Measurements from ENCODE around the gene FAM149B1. TPM values are rescaled to one million over a fixed set of nuclear protein-coding genes. Genes with fewer than 3 reads are reported as not detected.
A peak's percentile ranks its signal among the peaks of the same experiment; 100 is the strongest.

Gene FAM149B1
- total RNA-seq, result 30.1 and 33.7 TPM in 2 replicates

DNA sequence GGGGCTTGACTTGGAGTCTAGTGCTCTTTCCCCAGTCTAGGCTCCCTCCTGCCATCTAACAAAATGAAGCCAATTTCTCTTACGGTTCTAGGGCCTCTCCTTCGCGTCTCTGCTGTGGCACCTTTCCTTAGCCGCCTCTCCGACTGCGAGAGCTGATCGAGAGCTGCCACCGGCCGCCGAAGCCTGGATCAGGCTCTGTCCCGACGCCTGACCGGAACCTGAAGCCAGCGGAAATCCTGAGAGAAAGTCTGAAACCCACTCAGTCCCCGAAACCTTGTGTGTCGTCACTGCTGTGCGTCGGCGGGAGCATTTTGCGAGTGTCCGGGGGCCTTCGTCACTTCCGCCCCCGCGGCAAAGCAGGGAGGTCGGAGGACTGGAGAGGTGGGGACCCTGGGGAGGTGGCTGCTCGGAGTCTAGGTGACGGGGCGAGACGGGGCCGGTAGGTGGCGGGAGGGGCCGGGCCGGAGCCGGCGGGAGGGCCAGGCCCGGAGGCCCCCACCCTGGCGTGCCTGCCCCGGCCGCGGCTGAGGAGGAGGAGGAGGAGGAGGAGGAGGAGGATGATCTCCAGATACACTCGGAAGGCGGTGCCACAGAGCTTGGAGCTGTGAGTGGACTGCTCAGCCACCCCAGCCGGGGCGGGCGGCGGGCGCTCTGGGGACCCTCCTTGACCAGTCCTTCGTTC, at the start of gene FAM149B1, which contains the start of gene ECD:
Gene FAM149B1 (plus strand): TSS at position 337 of the 682 bp plus-strand sequence. CDS start 221 bp downstream, at position 558.
Gene ECD (minus strand): TSS at position 226 of the 682 bp plus-strand sequence. CDS start 4,071 bp downstream, outside the sequence.
- Histone ChIP-seq H4K20me1 (ENCODE audit: insufficient read depth, low read length) (peaks cover 5% of the 10 kb centered on the region), H3K4me3 (ENCODE audit: insufficient read depth, low read length) (peak within 1 kb of the TSS; percentile 89), H3K27me3 (ENCODE audit: insufficient read depth, low read length) (no peaks in the 10 kb centered on the region), H3K9me3 (ENCODE audit: low read depth, low read length) (no peaks in the 10 kb centered on the region), H3K4me2 (ENCODE audit: insufficient read depth, low read length) (peak within 1 kb of the TSS; percentile 100), H3K79me2 (ENCODE audit: insufficient read depth, low read length) (peaks cover 55% of the 10 kb centered on the region), H3K36me3 (ENCODE audit: insufficient read depth, low read length) (peaks cover 8% of the 10 kb centered on the region), H3K4me1 (ENCODE audit: insufficient read depth, low read length) (peaks cover 16% of the 10 kb centered on the region), H3K27ac (ENCODE audit: low read depth, low read length) (peak within 1 kb of the TSS; percentile 98), H2AFZ (ENCODE audit: low read length) (peak within 1 kb of the TSS; percentile 85)
- TF ChIP-seq CTCF (IDR thresholded peaks at IDR 0.05; ENCODE audit: extremely low read depth, low read depth, low read length), result no peak
- DNase-seq (ENCODE audit: insufficient read length, low spot score, missing footprints), result peak; percentile 96

GRCh38 chr10:73119457-73119856, 48.5 kb upstream of the FAM149B1 start:
- H2AFZ ChIP-seq (ENCODE audit: low read length), result no peak overlapping the region

DNA sequence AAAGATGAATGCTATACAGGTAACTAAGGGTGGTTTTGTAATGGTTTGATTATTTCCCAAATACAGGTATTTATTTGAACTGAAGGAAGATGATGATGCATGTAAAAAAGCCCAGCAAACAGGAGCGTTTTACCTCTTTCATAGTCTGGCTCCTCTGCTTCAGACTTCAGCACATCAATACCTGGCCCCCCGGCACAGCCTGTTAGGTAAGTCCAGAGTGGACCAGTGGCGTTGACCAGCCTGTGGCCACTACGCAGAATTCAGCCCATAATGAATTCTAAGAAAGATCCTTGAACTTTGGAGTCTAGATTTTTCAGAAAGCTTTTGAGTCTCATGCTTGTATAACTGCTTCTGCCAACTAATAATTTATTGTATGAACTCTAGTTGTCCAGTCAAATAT, 48.0 kb upstream of the FAM149B1 start:
- peaks cover 10% of the 10 kb centered on the region for H3K4me1 ChIP-seq (ENCODE audit: insufficient read depth, low read length)
- no peak overlapping the region for H2AFZ ChIP-seq (ENCODE audit: low read length)
- no peak overlapping the region for H3K4me3 ChIP-seq (ENCODE audit: insufficient read depth, low read length)
- H3K27ac ChIP-seq (ENCODE audit: low read depth, low read length), result no peak overlapping the region
- no peaks in the 10 kb centered on the region for H3K9me3 ChIP-seq (ENCODE audit: low read depth, low read length)
- no peak for DNase-seq (ENCODE audit: insufficient read length, low spot score, missing footprints)
- H3K4me2 ChIP-seq (ENCODE audit: insufficient read depth, low read length), result no peak overlapping the region
- no peaks in the 10 kb centered on the region for H4K20me1 ChIP-seq (ENCODE audit: insufficient read depth, low read length)
- peaks cover 9% of the 10 kb centered on the region for H3K36me3 ChIP-seq (ENCODE audit: insufficient read depth, low read length)
- no peak for TF ChIP-seq CTCF (IDR thresholded peaks at IDR 0.05; ENCODE audit: extremely low read depth, low read depth, low read length)
- no peaks in the 10 kb centered on the region for H3K27me3 ChIP-seq (ENCODE audit: insufficient read depth, low read length)
- H3K79me2 ChIP-seq (ENCODE audit: insufficient read depth, low read length), result no peaks in the 10 kb centered on the region

More at GRCh38 chr10:73119457-73119856, 48.5 kb upstream of the FAM149B1 start:
- TF ChIP-seq CTCF (IDR thresholded peaks at IDR 0.05; ENCODE audit: extremely low read depth, low read depth, low read length), result no peak
- no peaks in the 10 kb centered on the region for H3K79me2 ChIP-seq (ENCODE audit: insufficient read depth, low read length)
- DNase-seq (ENCODE audit: insufficient read length, low spot score, missing footprints), result no peak
- H3K4me3 ChIP-seq (ENCODE audit: insufficient read depth, low read length), result no peak overlapping the region
- peaks cover 7% of the 10 kb centered on the region for H3K36me3 ChIP-seq (ENCODE audit: insufficient read depth, low read length)
- no peaks in the 10 kb centered on the region for H3K27me3 ChIP-seq (ENCODE audit: insufficient read depth, low read length)
- H3K27ac ChIP-seq (ENCODE audit: low read depth, low read length), result no peak overlapping the region
- peaks cover 10% of the 10 kb centered on the region for H3K4me1 ChIP-seq (ENCODE audit: insufficient read depth, low read length)
- H3K4me2 ChIP-seq (ENCODE audit: insufficient read depth, low read length), result no peak overlapping the region
- H3K9me3 ChIP-seq (ENCODE audit: low read depth, low read length), result no peaks in the 10 kb centered on the region
- H4K20me1 ChIP-seq (ENCODE audit: insufficient read depth, low read length), result no peaks in the 10 kb centered on the region

- no peak overlapping the region for H3K4me2 ChIP-seq (ENCODE audit: insufficient read depth, low read length)
- no peaks in the 10 kb centered on the region for H3K9me3 ChIP-seq (ENCODE audit: low read depth, low read length)
- DNase-seq (ENCODE audit: insufficient read length, low spot score, missing footprints), result peak; percentile 31
- H3K27ac ChIP-seq (ENCODE audit: low read depth, low read length), result no peak overlapping the region
- H4K20me1 ChIP-seq (ENCODE audit: insufficient read depth, low read length), result no peaks in the 10 kb centered on the region
- no peaks in the 10 kb centered on the region for H3K27me3 ChIP-seq (ENCODE audit: insufficient read depth, low read length)
- H2AFZ ChIP-seq (ENCODE audit: low read length), result no peak overlapping the region
- H3K36me3 ChIP-seq (ENCODE audit: insufficient read depth, low read length), result peaks cover 43% of the 10 kb centered on the region
- no peak for TF ChIP-seq CTCF (IDR thresholded peaks at IDR 0.05; ENCODE audit: extremely low read depth, low read depth, low read length)
- H3K4me1 ChIP-seq (ENCODE audit: insufficient read depth, low read length), result no peaks in the 10 kb centered on the region
- H3K4me3 ChIP-seq (ENCODE audit: insufficient read depth, low read length), result no peak overlapping the region
- no peaks in the 10 kb centered on the region for H3K79me2 ChIP-seq (ENCODE audit: insufficient read depth, low read length)
These were observed 41.6 kb upstream of the FAM149B1 start for GRCh38 chr10:73126343-73126742.

Measured in osteoblast (primary cell).